Stimulated activated CD8-positive, alpha-beta memory T cell treated with anti-CD3 and anti-CD28 coated beads, Interleukin-2, amount 100 ng/mL, for 48 hours (primary cell): ENCODE results near the gene ALDH4A1.

Experiments
- DNase-seq, 2 donors: peaks; one replicate each; pipeline ENCODE4 v3.0.0-alpha.2; 2020; ENCODE audit warnings: low read depth in 2 of 2

The ALDH4A1 gene

GRCh38 chr1:18939398-18940302, 37.3 kb upstream of the ALDH4A1 start:
- no peak for DNase-seq

GRCh38 chr1:18938707-18939070, 36.3 kb upstream of the ALDH4A1 start:
- no peak for DNase-seq

GRCh38 chr1:18938008-18938706, 35.8 kb upstream of the ALDH4A1 start:
- DNase-seq: no peak

- DNase-seq: no peak
Measured at GRCh38 chr1:18937539-18937938, 35.2 kb upstream of the ALDH4A1 start.

GRCh38 chr1:18936814-18937481, 34.6 kb upstream of the ALDH4A1 start:
- no peak for DNase-seq

GRCh38 chr1:18936471-18936813, 34.1 kb upstream of the ALDH4A1 start:
- no peak for DNase-seq

- DNase-seq: no peak
Measured at GRCh38 chr1:18934205-18935000, 32.0 kb upstream of the ALDH4A1 start.

- DNase-seq: no peak
Measured at GRCh38 chr1:18932879-18933278, 30.5 kb upstream of the ALDH4A1 start.

GRCh38 chr1:18932387-18932786, 30.0 kb upstream of the ALDH4A1 start:
- no peak for DNase-seq

- DNase-seq: no peak
Measured at GRCh38 chr1:18931730-18932129, 29.4 kb upstream of the ALDH4A1 start.

GRCh38 chr1:18929686-18930085, 27.3 kb upstream of the ALDH4A1 start:
- no peak for DNase-seq

GRCh38 chr1:18928985-18929384, 26.6 kb upstream of the ALDH4A1 start:
- no peak for DNase-seq

GRCh38 chr1:18928406-18928805, 26.1 kb upstream of the ALDH4A1 start:
- DNase-seq: no peak

- peak in 1 of 2 donors; percentile 21 for DNase-seq
Measured at GRCh38 chr1:18927654-18928272, 25.4 kb upstream of the ALDH4A1 start.

GRCh38 chr1:18927082-18927653, 24.8 kb upstream of the ALDH4A1 start:
- peak in 1 of 2 donors; percentile 14 for DNase-seq

- peak; percentile 75 to 76 for DNase-seq
Measured at GRCh38 chr1:18926315-18927081, 24.1 kb upstream of the ALDH4A1 start.

GRCh38 chr1:18925279-18925678, 22.9 kb upstream of the ALDH4A1 start:
- DNase-seq: no peak

- no peak for DNase-seq
Measured at GRCh38 chr1:18924221-18924691, 21.9 kb upstream of the ALDH4A1 start.

GRCh38 chr1:18923756-18924211, 21.4 kb upstream of the ALDH4A1 start:
- DNase-seq: no peak
